Activated CD8-positive, alpha-beta memory T cell treated with anti-CD3 and anti-CD28 coated beads for 36 hours (primary cell): ENCODE measurements around the gene SP6. TPM values are rescaled to one million over a fixed set of nuclear protein-coding genes. Genes with fewer than 3 reads are reported as not detected.

Experiments
- CTCF ChIA-PET: fragments of 350-600 bp; sonication (Branson Sonifier 250); formaldehyde crosslinking; loops from one replicate; lab custom pipeline; 2021; ENCODE audit warnings: antibody characterized with exemption; lab: Charles Lee
- POLR2A ChIA-PET: fragments of 350-600 bp; sonication (Branson Sonifier 250); formaldehyde crosslinking; loops from one replicate; lab custom pipeline; 2021; ENCODE audit warnings: antibody characterized with exemption; lab: Charles Lee
- total RNA-seq, 2 experiments: library from RNA; stranded (reverse); gene quantifications; one replicate each; pipeline ENCODE4 v1.2.3, GENCODE V29; 2021

The SP6 gene
- total RNA-seq, 2 experiments from 2014 or later, result 0.08 TPM; not detected in 1

DNA sequence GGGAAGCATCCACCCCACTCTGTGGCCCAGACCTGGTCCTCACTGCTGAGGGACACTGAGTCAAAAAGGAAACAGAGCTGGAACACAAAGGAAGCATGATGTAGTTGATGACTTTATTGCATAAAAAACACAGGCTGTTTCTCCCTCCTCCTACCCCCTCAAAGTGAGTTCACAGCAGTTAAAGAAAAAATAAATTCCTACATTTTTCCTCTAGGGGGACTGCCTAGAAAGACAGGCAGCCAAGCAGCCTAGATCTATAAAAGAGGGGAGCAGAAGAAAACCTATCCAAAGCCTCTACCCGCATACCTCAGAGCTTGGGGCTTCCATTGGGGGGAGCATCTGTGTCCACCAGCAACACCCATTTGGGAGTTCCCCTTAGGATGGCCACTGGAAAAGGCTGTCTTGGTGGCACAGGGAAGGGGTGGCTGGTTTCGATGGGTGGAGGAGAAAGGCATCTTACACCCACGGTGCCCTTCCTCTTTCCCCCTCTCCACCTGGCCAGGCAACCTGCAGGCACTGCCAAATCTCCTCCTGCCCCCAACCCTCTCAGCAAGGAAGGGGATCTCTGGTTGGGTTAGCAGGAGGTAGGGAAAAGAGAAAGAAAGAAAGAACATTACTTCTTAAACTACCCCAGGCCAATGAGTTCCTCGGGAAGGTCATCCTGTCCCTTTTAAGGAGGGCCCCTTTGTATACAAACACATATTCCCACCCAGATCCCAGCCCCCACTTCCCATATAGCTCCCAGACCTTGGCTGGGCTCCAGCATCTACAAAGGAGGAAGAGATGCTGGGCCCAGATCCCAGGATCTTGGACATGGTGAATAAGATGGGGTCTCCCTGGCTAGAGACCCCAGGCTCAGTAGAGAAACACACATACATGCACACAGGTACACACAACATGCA is 5.9 kb downstream of the SP6 start:
- POLR2A ChIA-PET, result no interaction called here
- CTCF ChIA-PET, result interaction anchor here (0.8 to 28.0 kb wide), 3 partner anchors 14 to 44 kb away, joined by 3 to 379 read pairs (median 3); partner anchors contain the start of gene SP2

DNA sequence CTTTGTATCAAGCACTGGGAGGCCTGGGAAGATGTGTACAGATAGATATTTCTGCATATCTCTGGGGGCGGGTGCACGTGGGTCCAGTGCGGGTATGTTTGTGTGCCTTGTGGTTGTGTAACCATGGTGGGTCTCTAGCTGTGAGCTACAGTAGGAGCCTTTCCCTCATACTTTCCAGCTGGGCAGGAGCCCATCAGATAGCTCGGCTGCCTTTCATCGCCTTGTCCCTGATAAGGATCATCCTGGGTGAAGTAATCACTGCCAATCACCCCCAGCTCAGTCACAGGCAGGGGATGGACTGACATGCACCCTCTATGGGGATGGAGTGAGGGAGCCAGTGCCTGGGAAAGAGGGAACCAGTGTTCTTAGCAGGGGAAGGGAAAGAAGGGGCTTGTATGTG is 6.7 kb downstream of the SP6 start:
- CTCF ChIA-PET, result interaction anchor here (1.3 to 28.0 kb wide), 2 partner anchors 15 to 45 kb away, joined by 3 to 379 read pairs; partner anchors contain the start of gene SP2

DNA sequence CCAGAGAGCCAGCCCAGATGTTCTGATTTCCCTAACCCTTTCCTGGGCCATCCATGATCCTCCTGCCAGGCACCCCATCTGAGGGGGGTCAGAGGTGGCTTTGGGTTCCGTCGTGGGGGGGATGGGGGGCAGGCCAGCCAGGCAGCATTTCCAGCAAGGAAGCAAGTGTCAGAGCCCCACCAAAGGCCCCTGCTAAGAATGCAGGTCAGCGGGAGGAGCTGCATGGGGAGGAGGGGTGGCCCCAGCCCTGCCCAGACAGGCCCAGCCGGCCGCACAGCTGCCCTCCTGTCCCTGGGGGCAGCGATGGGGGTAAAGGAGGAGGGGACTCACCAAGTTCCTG is 7.6 kb downstream of the SP6 start:
- ChIA-PET POLR2A (no interaction called here), CTCF (interaction anchor here (1.3 to 28.0 kb wide), 2 partner anchors 46 to 62 kb away, joined by 4 to 379 read pairs; partner anchors contain the start of gene SP2)

More for the DNA sequence above, 6.7 kb downstream of the SP6 start:
- POLR2A ChIA-PET, result interaction anchor here (0.5 kb wide), 1 partner anchor 117 kb away, joined by 5 read pairs; no protein-coding TSS in a partner anchor

DNA sequence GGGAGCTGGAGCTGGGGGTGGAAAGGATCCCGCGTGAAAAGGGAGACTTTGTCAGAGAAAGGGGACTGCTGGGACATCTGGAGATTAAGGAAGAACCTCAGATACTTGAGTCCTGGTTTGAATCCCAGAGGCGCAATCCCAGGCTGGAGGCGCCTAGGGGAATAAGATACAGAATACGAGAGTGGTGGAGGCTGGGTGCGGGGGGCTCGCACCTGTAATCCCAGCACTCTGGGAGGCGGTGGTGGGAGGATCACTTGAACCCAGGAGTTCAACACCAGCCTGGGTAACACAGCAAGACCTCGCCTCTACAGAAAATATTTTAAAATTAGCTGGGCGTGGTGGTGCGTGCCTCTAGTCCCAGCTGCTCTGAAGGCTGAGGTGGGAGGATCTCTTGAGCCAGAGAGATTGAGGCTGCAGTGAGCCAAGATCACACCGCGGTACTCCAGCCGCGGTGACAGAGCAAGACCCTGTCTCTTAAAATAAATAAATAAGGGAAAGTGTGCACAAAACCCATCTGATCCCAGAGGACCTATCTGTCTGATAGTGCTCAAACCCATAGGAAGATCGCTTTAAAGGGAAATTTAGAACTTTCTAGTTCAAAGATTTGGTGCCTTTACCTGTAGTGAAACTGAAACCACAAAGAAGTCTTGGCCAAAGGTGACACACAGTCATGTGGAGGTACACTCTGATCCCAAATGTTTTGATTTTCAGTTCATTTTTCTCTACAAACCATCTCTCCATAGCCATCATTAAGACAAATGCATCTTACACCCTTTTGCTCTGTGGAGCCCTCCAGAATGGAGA is 9.3 kb downstream of the SP6 start:
- ChIA-PET CTCF (interaction anchor here (0.5 to 28.0 kb wide), 12 partner anchors 9 to 239 kb away, joined by 3 to 379 read pairs (median 4); partner anchors contain the start of genes CDK5RAP3, LRRC46, MRPL10 and SP2), POLR2A (interaction anchor here (0.5 to 1.6 kb wide), 4 partner anchors 36 to 55 kb away, joined by 3 to 13 read pairs (median 4); partner anchors contain the start of gene SP2)

DNA sequence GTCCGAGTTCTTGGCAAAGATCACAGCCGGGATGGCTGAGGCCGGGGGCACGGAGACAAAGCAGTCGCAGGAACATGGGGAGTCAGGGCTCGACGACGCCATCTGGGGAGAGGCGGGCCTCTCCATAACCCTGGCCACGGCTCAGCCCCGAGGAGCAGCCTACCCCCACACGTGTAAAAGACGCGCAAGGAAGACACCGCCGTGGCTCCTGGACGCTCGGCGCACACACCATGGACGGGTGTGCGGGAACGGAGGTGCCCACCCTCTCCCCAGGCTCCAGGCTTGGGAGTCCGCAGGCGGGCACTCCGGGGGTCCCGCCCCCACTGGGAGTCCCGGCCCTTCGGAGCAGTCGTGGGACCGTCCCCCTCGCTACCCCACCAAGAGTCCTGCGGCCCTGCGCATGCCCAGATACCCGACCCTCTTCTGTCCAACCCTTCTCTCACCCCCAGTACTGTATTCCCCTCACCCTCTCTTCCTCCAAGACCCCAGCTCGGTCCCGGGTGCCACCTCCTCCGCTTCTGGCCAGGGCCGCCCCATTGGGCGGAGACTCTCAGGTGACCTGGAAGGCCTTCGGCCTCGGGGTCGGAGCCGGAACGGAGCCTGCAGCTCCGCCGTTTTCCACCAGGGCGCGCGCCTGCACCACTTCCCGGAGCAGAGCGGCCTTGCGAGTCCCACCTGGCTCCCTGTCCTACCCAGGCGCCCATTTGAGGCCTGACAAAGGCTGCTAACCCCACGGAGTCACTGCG is 10.0 kb downstream of the SP6 start, which contains the start of gene SCRN2:
SCRN2 (minus strand) TSS at position 532 of the 746 bp plus-strand sequence; CDS start at position 102, 430 bp downstream.
- ChIA-PET POLR2A (interaction anchor here (0.9 to 1.6 kb wide), 3 partner anchors 47 to 55 kb away, joined by 3 to 13 read pairs (median 4); partner anchors contain the start of gene SP2), CTCF (interaction anchor here (0.5 to 28.0 kb wide), 12 partner anchors 9 to 323 kb away, joined by 3 to 379 read pairs (median 4); partner anchors contain the start of genes CDK5RAP3, LRRC46, MRPL10 and SP2)

DNA sequence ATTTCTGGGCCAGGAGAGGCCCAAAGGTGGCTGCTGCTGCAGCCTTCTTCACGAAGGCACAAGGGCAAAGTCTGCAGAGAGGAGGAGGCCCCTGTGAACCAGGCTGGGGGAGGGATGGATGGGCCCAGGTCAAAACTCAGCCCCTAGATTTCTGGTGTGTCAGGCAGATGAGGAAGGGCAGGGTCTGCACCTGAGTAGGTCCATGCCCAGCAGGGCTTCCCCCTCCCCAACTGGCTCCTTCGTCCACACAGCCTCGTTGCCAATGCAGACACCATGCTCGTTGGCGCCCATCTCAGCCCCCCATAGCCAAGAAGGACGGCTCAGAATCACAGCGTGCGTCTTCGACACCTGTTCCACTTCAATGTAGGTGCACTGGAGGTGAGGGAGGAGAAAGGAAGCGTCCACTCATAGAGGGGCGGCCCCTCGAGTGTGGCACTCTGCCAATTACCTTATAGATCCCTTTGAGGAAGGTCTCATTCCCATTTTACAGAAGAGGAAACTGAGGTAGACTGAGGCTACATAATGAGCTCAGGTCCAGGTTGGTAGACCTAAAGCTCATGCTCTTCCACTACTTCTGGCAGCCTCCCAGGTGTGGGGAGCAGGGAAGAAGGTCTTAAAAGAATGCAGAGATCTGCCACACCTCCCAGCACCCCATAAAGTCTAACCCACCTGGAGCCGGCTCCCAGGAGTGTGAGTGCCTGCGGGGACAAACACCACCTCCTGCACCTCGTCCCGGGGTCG is 10.8 kb downstream of the SP6 start:
- ChIA-PET CTCF (interaction anchor here (0.5 to 28.0 kb wide), 6 partner anchors 8 to 322 kb away, joined by 3 to 379 read pairs (median 7); partner anchors contain the start of genes LRRC46, MRPL10, SP2 and SP6), POLR2A (interaction anchor here (1.6 kb wide), 1 partner anchor 56 kb away, joined by 13 read pairs; the partner anchor contains the start of gene SP2)

DNA sequence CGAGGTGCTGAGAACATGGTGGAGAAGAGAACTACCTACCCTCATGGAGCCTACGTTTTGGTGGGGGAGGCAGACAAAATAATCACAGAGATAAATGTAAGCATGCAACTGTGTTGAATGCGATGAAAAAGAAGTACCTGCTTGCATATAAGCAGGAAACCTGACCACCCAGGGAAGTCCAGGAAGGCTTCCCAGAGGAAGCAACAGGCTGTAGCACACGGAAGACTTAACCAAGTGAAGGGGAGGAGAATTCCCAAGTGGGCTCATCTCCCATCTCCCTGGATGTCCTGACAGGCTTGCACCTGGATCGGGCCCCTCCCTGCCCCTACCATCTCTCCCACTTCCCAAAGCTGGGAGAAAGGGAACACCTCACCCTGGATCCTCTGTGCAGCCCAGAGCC is 11.9 kb downstream of the SP6 start:
- ChIA-PET CTCF (interaction anchor here (0.8 to 28.0 kb wide), 2 partner anchors 50 to 102 kb away, joined by 3 to 379 read pairs; partner anchors contain the start of genes PNPO and SP2), POLR2A (no interaction called here)

DNA sequence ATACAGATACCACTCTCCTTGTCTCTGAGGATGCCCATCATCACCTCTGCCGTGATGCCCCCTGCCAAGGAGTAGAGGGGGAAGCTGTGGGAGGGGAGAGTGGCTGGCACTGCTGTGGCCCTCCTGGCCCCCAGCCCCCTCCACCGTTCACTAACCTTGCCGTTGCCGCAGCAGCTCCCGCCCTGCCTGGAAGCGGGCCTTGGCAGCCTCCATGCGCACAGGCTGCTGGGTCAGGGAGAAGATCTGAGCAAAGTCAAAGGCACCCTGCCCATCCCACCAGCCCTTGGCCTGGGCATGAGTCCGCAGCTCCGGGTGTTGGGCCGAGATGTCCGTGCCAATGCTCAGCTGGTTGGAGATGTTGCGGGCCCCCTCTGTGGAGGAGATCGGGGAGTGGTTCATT is 12.3 kb downstream of the SP6 start:
- ChIA-PET CTCF (interaction anchor here (0.8 to 28.0 kb wide), 2 partner anchors 51 to 102 kb away, joined by 3 to 379 read pairs; partner anchors contain the start of genes PNPO and SP2), POLR2A (no interaction called here)

DNA sequence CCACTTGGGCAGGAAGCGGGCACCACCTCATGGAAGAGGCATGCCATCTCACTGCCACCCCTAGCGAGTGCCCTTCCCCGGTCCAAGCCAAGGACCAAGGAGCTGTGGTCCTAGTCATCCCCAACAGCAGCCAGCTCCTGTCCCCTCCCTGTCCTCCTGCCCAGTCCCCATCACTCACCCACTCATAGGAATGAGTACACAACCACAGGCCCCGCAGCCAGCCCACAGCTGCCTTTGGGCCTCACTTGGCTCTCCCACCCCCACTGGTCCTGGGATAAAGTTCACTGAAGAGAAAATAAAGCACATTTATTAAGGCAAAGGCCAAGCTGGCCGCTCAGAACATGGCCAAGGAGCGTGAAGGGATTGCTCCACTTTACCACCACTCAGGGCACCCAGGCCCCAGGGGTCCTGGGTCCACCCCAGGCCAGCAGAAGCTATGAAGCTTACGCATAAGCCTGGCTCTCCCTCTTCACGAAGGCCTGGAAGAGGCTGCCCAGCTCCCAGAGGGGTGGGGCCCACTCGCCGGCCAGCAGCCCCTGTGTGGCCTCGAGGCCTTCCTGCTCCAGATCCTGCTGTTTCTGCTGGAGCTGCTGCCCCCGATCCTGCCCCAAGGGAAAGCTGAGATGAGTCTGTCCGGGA is 13.4 kb downstream of the SP6 start:
- ChIA-PET POLR2A (no interaction called here), CTCF (interaction anchor here (1.2 to 28.0 kb wide), 3 partner anchors 9 to 66 kb away, joined by 3 to 379 read pairs (median 3); partner anchors contain the start of gene SP2)

DNA sequence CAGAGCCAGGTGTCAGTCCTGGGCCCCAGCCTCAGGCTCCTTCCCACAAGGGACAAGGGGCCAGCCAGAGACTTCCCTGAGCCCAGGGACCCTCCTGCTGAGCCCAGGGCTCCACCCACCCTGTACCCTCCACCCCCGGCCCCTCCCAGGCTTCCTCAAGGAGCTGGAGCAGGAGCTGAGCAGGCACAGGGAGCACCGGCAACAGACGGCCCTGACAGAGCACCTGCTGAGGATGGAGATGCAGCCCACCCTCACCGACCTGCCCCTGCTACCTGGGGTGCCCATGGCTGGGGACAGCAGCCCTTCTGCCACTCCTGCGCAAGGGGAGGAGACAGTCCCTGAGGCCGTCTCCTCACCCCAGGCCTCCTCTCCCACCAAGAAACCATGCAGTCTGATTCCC is 14.4 kb downstream of the SP6 start:
- POLR2A ChIA-PET, result no interaction called here

DNA sequence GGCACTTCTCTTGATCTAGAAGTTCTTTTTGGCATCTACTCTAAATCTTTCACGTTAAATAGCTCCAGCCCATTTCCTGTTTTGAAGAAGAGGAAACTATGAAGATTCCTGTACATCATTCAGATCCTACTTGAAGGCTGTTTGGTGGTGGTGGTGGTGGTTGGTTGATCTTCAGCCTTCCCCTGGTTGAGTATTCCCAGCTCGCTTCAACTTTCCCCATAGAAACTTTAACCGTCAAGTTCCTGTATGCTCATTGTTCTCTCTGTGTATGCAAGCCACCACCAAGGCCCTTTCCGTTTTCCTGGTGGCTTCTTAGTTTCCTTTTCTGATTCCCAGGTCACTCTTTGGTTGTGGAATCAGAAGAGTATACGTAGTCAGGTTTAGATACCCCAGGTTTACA is 16.2 kb downstream of the SP6 start:
- POLR2A ChIA-PET, result no interaction called here
- CTCF ChIA-PET, result interaction anchor here (28.0 kb wide), 1 partner anchor 55 kb away, joined by 379 read pairs; the partner anchor contains the start of gene SP2

More for the DNA sequence above, 14.4 kb downstream of the SP6 start:
- CTCF ChIA-PET, result interaction anchor here (1.2 to 28.0 kb wide), 3 partner anchors 8 to 53 kb away, joined by 3 to 379 read pairs (median 3); partner anchors contain the start of gene SP2

DNA sequence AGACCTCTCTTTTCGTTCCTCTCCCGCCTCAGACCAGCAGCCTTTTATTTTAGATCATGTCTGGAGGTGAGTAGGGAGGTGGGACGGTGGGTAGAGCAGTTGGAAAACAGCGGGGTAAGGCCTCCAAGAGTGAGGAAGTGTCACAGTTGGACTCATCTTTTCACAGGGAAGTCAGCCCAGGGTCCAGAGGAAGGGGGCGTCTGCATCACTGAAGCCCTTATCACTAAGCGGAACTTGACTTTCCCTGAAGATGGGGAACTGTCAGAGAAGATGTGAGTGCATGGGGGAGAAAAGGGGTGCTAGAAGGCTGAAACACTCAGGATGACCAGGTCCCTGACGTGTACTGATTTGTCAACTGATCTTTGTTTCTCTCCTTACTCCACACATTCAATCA is 19.0 kb downstream of the SP6 start:
- CTCF ChIA-PET, result interaction anchor here (1.5 to 2.0 kb wide), 3 partner anchors 9 to 58 kb away, joined by 8 read pairs; partner anchors contain the start of genes OSBPL7 and SCRN2
- POLR2A ChIA-PET, result interaction anchor here (0.7 to 1.9 kb wide), 3 partner anchors 11 to 112 kb away, joined by 4 to 8 read pairs (median 5); partner anchors contain the start of genes OSBPL7 and SP2

DNA sequence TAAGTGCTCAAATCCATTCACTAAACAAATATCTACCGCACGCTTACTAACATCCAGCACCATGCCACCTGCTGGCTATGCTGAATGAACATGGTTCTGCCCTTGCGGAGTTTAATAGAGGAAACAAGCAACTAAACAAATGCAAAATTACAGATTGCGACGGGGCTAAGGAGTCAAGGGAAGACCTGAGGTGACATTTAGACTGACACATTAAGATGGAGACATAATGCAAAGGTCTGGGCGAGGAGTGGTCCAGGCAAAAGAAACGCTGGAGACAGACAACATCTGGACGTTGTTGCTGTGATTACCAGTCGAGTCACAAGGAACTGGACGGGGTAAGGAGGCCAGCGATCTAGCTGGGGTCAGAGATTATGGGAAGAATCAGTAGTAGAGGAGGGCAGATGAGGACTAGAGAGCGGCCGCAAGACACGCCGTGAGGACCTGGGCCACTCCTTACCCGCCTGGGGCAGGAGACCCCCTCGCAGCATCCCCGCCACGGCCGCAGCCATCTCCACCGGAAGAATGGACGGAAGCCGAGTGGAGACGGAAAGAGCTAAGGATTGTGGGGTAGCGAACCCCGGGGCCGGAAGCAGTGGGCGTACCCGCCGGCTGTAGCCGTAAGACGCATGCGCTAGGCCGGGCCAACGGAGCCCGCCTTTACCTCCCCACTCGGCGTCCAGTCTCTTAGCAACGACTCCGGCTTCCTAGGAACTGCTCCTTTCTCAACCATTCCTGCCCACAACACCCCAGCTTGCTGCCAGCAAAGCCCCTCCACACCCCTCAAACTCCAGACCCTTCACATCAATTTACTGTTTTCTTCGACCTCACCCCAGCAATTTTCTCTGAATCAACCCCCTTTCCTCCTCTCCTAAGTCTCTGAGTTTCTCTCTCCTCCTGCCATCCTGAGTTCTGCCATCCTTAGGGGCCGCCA is 19.7 kb downstream of the SP6 start, which contains the start of the genes LRRC46 and MRPL10:
LRRC46 (plus strand) TSS at position 668 of the 931 bp plus-strand sequence. CDS start 320 bp downstream, outside the sequence.
MRPL10 (minus strand) TSS at position 539 of the 931 bp plus-strand sequence; CDS start at position 509, 30 bp downstream.
- CTCF ChIA-PET, result interaction anchor here (1.5 to 2.0 kb wide), 4 partner anchors 10 to 62 kb away, joined by 3 to 8 read pairs (median 8); partner anchors contain the start of genes OSBPL7 and SCRN2
- POLR2A ChIA-PET, result interaction anchor here (0.6 to 1.9 kb wide), 4 partner anchors 10 to 867 kb away, joined by 3 to 8 read pairs (median 4); partner anchors contain the start of genes OSBPL7 and SP2

DNA sequence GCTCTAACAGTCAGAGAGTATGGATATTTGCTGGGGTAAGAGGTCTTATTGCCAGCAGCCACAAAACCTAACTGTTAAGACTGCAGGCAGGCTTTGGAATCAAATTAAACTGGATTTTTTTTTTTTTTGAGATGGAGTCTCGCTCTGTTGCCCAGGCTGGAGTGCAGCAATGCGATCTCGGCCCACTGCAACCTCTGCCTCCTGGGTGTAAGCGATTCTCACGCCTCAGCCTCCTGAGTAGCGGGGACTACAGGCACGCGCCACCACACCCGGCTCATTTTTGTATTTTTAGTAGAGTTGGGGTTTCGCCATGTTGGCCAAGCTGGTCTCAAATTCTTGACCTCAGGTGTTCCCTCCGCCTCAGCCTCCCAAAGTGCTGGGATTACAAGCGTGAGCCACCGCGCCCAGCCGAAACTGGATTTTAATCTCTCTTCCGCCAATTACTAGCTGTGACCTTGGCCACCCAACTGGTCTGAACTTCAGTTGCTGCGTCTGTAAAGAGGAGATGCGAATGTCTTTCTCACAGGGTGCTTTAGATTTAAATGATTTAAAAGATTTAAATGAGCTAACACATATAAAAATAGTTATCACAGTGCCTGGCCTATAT is 20.5 kb downstream of the SP6 start:
- POLR2A ChIA-PET, result interaction anchor here (1.6 to 1.9 kb wide), 2 partner anchors 9 to 65 kb away, joined by 5 to 8 read pairs; partner anchors contain the start of genes OSBPL7 and SP2

More for the DNA sequence above, 20.5 kb downstream of the SP6 start:
- CTCF ChIA-PET, result interaction anchor here (1.5 kb wide), 3 partner anchors 9 to 62 kb away, joined by 3 to 8 read pairs (median 8); partner anchors contain the start of gene OSBPL7
